Fibroblast of lung (primary cell): ENCODE results near the gene GARIN1A. TPM values are rescaled to one million over a fixed set of nuclear protein-coding genes. Genes with fewer than 3 reads are reported as not detected.

Source experiments
- DNase-seq, 2 donors: peaks; one replicate each; pipeline versions ENCODE4 v3.0.0 to v3.0.0-alpha.2; 2010; ENCODE audit warnings: low read depth in 2 of 2
- H2AFZ ChIP-seq: 2 replicates; pipeline ENCODE4 v1.5.1; 2012; ENCODE audit warnings: low read length, control low read depth, inconsistent platforms
- H3K27ac ChIP-seq: 2 replicates; pipeline ENCODE4 v1.5.1; 2011; ENCODE audit warnings: low read length, control low read depth; ENCODE audit not compliant: insufficient read depth
- H3K27me3 ChIP-seq: 2 replicates; pipeline ENCODE4 v1.5.1; 2011; ENCODE audit warnings: mild to moderate bottlenecking, low read length; ENCODE audit not compliant: control insufficient read depth, insufficient read depth
- H3K36me3 ChIP-seq: 2 replicates; pipeline ENCODE4 v1.5.1; 2011; ENCODE audit warnings: low read length; ENCODE audit not compliant: control insufficient read depth, insufficient read depth
- H3K4me1 ChIP-seq: 2 replicates; pipeline ENCODE4 v1.5.1; 2011; ENCODE audit warnings: low read length; ENCODE audit not compliant: control insufficient read depth, insufficient read depth; ENCODE audit errors: extremely low read depth
- H3K4me2 ChIP-seq: 2 replicates; pipeline ENCODE4 v1.5.1; 2011; ENCODE audit warnings: low read length, control low read depth; ENCODE audit not compliant: insufficient read depth; ENCODE audit errors: extremely low read depth
- H3K4me3 ChIP-seq, 4 experiments: fragments of 200-600 bp in 1 of 4; sonication (generic) in 1 of 4; replicated peaks in 1 of 4; 2 replicates each; pipeline ENCODE4 v1.5.1; 2011 to 2016; ENCODE audit warnings: low read length in 4 of 4, low read depth in 3 of 4, mild to moderate bottlenecking in 3 of 4, control low read depth in 2 of 4, inconsistent platforms in 1 of 4, mixed read lengths in 1 of 4; ENCODE audit not compliant: insufficient read depth in 1 of 4; ENCODE audit errors: control extremely low read depth in 1 of 4
- H3K79me2 ChIP-seq: 2 replicates; pipeline ENCODE4 v1.5.1; 2012; ENCODE audit warnings: mild to moderate bottlenecking, low read length, inconsistent platforms; ENCODE audit not compliant: control insufficient read depth, insufficient read depth
- H3K9ac ChIP-seq: 2 replicates; pipeline ENCODE4 v1.5.1; 2011; ENCODE audit warnings: mild to moderate bottlenecking, low read length, control low read depth; ENCODE audit not compliant: insufficient read depth
- H3K9me3 ChIP-seq: 2 replicates; pipeline ENCODE4 v1.5.1; 2012; ENCODE audit warnings: low read depth, low read length; ENCODE audit not compliant: control insufficient read depth, insufficient read depth
- H4K20me1 ChIP-seq: 2 replicates; pipeline ENCODE4 v1.5.1; 2011; ENCODE audit warnings: low read length; ENCODE audit not compliant: control insufficient read depth, insufficient read depth; ENCODE audit errors: extremely low read depth
- EZH2 ChIP-seq: IDR thresholded peaks from 2 replicates; pipeline ENCODE4 v1.5.1; 2012; ENCODE audit warnings: low read length, control low read depth, mild to moderate bottlenecking; ENCODE audit errors: missing control alignments
- polyA plus RNA-seq, 2 donors: library from polyadenylated mRNA; depleted of rRNA in 1 of 2; stranded (reverse) in 1 of 2; unstranded in 1 of 2; fragments of >200 nt; gene quantifications; 2 replicates each; pipeline ENCODE4 v1.2.1, GENCODE V29; 2011 to 2012; ENCODE audit warnings: missing spikeins in 1 of 2
- total RNA-seq: library from RNA; depleted of rRNA; stranded (reverse); fragments of >200 nt; gene quantifications from 2 replicates; pipeline ENCODE4 v1.2.1, GENCODE V29; 2014
- TF ChIP-seq, protein P1 (sequence below), 2 donors: IDR thresholded peaks in 1 of 2; conservative IDR thresholded peaks in 1 of 2; 1 replicate in 1 of 2; 2 replicates in 1 of 2; pipeline ENCODE4 v1.5.1; 2011 to 2012; ENCODE audit warnings: low read length in 2 of 2, control low read depth in 1 of 2, inconsistent platforms in 1 of 2, low read depth in 1 of 2, mild to moderate bottlenecking in 1 of 2

Gene GARIN1A
- total and polyA plus RNA-seq, 2 donors (not counting 1 experiment from before 2014, with no cell fraction given), result 0.52 to 1.5 TPM

- no peak overlapping the region for H3K4me3 ChIP-seq
- H3K27ac ChIP-seq, result no peak overlapping the region
- no peaks in the 10 kb centered on the region for H3K9me3 ChIP-seq
- H2AFZ ChIP-seq, result no peak overlapping the region
- no peaks in the 10 kb centered on the region for H3K36me3 ChIP-seq
- no peaks in the 10 kb centered on the region for H3K79me2 ChIP-seq
- H3K4me2 ChIP-seq, result no peak overlapping the region
- no peaks in the 10 kb centered on the region for H4K20me1 ChIP-seq
- H3K4me1 ChIP-seq, result no peaks in the 10 kb centered on the region
- no peak overlapping the region for H3K9ac ChIP-seq
- TF ChIP-seq, protein P1, sequence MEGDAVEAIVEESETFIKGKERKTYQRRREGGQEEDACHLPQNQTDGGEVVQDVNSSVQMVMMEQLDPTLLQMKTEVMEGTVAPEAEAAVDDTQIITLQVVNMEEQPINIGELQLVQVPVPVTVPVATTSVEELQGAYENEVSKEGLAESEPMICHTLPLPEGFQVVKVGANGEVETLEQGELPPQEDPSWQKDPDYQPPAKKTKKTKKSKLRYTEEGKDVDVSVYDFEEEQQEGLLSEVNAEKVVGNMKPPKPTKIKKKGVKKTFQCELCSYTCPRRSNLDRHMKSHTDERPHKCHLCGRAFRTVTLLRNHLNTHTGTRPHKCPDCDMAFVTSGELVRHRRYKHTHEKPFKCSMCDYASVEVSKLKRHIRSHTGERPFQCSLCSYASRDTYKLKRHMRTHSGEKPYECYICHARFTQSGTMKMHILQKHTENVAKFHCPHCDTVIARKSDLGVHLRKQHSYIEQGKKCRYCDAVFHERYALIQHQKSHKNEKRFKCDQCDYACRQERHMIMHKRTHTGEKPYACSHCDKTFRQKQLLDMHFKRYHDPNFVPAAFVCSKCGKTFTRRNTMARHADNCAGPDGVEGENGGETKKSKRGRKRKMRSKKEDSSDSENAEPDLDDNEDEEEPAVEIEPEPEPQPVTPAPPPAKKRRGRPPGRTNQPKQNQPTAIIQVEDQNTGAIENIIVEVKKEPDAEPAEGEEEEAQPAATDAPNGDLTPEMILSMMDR (conservative IDR thresholded peaks at IDR 0.05 in 1 of 2, IDR thresholded peaks at IDR 0.05 in 1 of 2; ENCODE audit: low read depth in 1 of 2, low read length in 2 of 2), result no peak
- TF ChIP-seq EZH2, result no peak
- peaks cover 3% of the 10 kb centered on the region for H3K27me3 ChIP-seq
- DNase-seq, result no peak
These were observed 47.0 kb downstream of the GARIN1A start for GRCh38 chr7:128718967-128719642.

GRCh38 chr7:128721376-128721775 is 49.3 kb downstream of the GARIN1A start:
- Histone ChIP-seq H3K4me2 (no peak overlapping the region), H3K36me3 (no peaks in the 10 kb centered on the region), H3K9ac (no peak overlapping the region), H3K27ac (no peak overlapping the region), H3K79me2 (no peaks in the 10 kb centered on the region), H3K4me3 (no peak overlapping the region), H2AFZ (no peak overlapping the region), H3K4me1 (no peaks in the 10 kb centered on the region), H4K20me1 (no peaks in the 10 kb centered on the region), H3K9me3 (no peaks in the 10 kb centered on the region), H3K27me3 (peaks cover 2% of the 10 kb centered on the region)
- DNase-seq, result no peak
- TF ChIP-seq EZH2, result no peak
- TF ChIP-seq, protein P1 (conservative IDR thresholded peaks at IDR 0.05 in 1 of 2, IDR thresholded peaks at IDR 0.05 in 1 of 2; ENCODE audit: low read depth in 1 of 2, low read length in 2 of 2), result no peak

Other genes starting within 250 kb of the GARIN1A start
- 17.7 and 30.8 TPM in 2 replicates for gene HILPDA, start 216.4 kb upstream of the GARIN1A start, total RNA-seq
- gene HILPDA, start 216.4 kb upstream of the GARIN1A start, polyA plus RNA-seq, result 14.8 and 20.1 TPM in 2 replicates
- gene METTL2B, start 195.5 kb upstream of the GARIN1A start, total RNA-seq, result 25.4 and 30.9 TPM in 2 replicates
- gene METTL2B, start 195.5 kb upstream of the GARIN1A start, polyA plus RNA-seq, result 25.5 and 28.8 TPM in 2 replicates
- gene CALU, start 67.1 kb downstream of the GARIN1A start, total RNA-seq, result 538 and 636 TPM in 2 replicates
- gene CALU, start 67.1 kb downstream of the GARIN1A start, polyA plus RNA-seq, result 835 and 1,372 TPM in 2 replicates
- not detected in 2 replicates for gene OPN1SW, start 103.5 kb downstream of the GARIN1A start, total RNA-seq
- gene OPN1SW, start 103.5 kb downstream of the GARIN1A start, polyA plus RNA-seq, result not detected in 2 replicates
- gene CCDC136, start 119.7 kb downstream of the GARIN1A start, total RNA-seq, result 4.9 and 12.1 TPM in 2 replicates
- gene CCDC136, start 119.7 kb downstream of the GARIN1A start, polyA plus RNA-seq, result 8.3 and 11.8 TPM in 2 replicates
- 106 and 191 TPM in 2 replicates for gene FLNC, start 158.1 kb downstream of the GARIN1A start, total RNA-seq
- 29.3 and 55.3 TPM in 2 replicates for gene FLNC, start 158.1 kb downstream of the GARIN1A start, polyA plus RNA-seq
- 124 and 128 TPM in 2 replicates for gene ATP6V1F, start 190.6 kb downstream of the GARIN1A start, total RNA-seq
- gene ATP6V1F, start 190.6 kb downstream of the GARIN1A start, polyA plus RNA-seq, result 167 and 243 TPM in 2 replicates
- 0.50 and 0.77 TPM in 2 replicates for gene KCP, start 238.4 kb downstream of the GARIN1A start, total RNA-seq
- 0.08 TPM in 1 of 2 replicates, not detected in the other for gene KCP, start 238.4 kb downstream of the GARIN1A start, polyA plus RNA-seq